Stimulated activated naive CD4-positive, alpha-beta T cell (primary cell): ENCODE data around the gene PRDM16.

Experiments
- DNase-seq, 6 experiments: peaks; one replicate each; lab custom pipeline; 2025; lab: John Stamatoyannopoulos, UW

Gene PRDM16

DNA sequence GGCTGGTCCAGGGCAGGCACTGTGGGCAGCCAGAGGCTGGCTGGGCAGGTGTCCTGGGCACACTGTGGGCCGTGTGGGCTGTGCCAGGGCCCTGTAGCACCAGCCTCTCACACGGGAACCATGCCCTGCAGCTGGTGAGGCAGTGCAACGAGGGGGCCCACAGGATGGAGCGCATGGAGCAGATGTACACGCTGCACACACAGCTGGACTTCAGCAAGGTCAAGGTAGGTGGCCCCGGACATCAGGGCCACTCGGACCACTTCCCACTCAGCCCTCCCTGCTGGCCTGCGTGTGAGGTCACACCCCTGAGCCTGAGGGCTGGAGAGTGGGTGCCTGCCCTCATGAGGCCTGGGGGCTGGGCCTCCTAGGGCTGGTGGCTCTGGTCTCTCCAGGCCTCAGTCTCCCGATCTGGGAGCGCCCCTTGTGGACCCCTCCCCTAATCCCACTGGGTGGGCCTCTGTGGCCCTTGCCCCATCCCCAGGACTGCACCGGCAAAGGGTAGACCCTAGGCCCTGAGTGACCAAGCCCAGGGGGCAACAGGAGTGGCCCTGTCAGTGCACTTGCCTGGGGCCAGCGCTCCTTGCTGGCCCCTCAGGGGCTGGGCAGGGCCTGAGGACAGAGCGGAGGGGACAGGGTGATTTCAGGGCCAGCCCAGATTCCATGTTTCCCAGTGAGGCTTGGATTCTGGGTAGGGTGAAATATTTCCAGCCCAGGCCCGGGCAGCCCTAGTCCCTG lies 407.0 kb downstream of the PRDM16 start:
- no peak for DNase-seq

DNA sequence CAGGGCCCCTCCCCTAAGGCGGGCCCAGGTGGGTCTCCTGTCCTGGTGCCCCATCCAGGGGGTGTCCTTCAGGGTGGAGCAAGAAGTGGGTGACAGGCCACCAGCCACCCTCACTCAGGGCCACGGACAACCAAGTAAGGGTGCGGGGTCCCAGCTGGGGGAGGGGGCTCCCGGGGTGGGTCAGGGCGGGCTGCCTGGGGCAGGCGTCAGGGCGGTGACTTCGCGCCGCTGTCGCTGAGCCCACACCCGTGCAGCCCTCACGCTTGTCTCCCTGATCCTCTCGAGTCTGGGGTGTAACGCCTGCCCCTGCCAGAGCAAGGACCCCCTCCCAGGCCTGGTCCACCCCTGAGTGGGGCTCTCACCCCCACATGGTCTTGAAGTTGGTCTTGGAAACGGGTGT lies 407.7 kb downstream of the PRDM16 start:
- no peak for DNase-seq

DNA sequence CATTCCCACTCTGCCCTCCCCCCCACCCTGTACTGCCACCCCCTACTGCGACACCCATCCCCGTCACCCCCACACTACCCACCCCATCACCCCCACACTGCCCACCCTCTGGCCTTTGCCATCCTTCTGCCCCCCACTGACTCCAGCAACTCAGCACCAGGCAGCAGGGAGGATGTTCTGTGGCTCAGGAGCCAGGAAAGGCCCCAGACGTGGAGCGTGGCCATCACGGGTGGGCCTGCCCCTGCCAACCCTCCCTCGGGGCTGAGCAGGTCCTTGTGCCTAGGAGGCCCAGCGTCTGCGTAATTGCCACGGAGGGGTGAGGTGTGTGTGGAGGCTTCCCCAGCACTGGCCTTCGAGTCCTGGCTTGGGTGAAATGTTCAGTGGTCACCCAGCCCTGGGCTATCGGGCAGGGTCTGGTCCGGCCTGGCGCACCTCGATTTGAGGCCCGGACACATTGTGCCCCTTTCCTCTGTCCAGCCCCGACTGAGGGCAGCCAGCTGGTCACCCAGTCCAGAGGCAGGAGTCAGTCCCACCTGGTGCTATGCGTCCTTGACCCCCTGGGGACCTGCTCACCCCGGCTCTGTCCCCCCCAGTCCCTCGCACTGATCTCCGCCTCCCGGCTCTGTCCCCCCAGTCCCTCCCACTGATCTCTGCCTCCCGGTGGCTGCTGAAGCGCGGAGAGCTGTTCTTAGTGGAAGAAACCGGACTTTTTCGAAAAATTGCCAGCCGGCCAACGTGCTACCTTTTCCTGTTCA lies 408.4 kb downstream of the PRDM16 start:
- DNase-seq, result no peak

DNA sequence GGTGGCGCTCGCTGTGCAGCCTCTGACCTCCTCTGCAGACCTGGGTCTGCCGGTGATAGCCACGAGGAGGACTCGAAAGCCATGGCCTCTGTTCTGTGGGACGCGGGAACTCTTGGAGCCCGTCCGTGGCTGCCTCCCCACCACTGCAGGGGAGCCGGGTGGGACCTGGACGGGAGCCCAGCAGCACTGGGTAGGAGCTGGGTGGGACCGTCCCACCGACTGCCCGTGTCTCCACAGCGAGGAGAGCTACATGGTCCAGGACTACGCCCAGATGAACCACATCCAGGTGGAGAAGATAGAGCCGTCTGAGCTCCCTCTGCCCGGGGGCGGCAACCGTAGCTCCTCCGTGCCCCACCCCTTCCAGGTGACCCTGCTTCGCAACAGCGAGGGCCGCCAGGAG lies 409.2 kb downstream of the PRDM16 start:
- no peak for DNase-seq

DNA sequence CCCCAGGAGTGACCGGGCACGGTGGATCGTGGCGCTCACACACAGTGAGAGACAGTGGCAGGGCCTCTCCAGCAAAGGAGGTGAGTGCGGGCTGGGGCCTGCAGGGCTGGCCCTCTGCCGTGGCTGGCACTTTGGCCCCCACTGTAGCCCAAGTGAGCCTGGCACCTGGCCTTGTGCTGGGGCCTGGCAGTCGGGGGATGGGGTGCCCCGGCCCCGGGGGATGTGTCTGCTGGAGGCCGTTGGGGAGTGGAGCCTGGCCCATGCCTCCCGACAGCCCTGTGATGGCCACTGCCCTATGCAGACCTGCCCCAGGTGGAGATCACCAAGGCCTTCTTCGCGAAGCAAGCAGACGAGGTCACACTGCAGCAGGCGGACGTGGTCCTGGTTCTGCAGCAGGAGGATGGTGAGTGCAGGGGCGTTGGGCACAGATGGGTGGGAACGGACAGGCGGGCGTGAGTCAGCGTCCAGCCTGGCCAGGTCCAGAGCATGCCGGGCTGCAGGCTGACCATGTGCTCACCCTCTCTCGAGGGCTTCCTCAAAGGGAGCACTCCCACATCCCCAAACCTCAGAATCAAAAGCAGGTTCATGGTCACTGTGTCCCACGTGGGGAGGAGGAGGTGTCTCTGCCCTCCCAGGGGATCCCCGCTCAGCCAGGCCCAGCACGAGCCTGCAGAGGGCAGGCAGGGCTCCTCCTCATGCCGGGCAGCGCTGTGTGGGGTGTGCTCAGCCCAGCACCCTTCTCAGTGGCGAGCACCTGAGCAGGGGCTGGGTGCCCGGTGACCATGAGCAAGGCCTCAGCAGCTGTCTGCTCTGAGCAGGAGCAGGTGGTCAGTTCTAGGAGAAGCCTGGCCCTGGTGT lies 410.7 kb downstream of the PRDM16 start:
- DNase-seq, result no peak

DNA sequence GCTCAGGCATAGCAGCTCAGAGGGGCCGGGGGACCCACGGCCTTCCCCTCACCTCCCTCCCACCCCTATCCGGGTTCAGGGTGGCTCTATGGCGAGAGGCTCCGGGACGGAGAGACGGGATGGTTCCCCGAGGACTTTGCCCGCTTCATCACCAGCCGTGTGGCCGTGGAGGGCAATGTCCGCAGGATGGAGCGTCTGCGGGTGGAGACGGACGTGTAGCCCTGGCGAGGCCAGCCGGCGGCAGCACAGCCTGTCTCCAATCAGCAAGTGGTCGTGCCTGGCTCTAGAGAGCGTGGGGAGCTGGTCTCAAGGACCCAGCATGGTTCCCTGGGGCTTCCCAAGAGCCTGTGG lies 411.3 kb downstream of the PRDM16 start:
- no peak for DNase-seq

DNA sequence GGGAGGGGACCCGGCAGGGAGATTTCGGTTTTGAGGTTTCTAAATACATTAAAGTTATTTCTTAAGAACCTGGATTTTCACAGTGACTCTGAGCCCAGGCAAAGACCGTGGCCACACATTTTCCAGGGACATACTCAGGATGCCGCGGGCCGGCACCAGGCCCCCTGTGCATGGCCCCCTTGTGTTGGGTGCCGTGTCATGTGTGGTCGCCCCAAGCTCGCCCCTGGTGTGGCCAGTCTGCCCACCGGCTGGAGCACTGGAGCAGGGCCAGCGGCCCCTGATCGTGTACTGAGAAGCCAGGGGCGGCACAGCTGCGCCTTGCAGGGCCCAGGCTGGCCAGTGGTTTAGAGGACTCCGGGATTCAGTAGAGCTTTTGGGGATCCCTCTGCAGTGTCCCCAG lies 412.0 kb downstream of the PRDM16 start:
- no peak for DNase-seq

DNA sequence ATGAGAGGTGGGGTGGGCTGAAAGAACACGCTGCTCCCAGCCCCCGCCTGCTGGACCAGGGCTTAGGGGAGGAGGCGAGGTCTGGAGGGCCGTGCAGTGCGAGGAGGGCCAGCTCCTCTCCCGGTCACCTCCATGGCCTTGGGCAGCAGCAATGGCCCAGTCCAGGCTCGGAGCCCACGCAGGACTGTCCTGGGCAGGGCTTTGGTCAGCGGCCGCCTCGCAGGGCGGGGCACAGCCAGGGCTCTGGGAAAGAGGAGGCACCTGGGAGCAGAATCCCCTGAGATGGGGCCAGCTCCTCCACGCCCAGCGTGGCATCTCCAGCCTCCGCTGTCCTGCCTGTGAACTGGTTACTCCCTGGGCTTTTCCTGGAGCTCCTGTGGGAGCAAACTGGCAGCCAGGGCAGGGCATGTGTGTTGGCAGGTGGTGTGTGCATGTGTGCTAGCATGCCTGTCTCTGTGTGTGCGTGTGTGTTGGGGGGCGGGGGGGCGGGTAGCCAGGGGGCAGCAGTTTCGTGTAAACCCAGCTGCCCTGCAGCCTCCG lies 412.9 kb downstream of the PRDM16 start:
- DNase-seq, result no peak

DNA sequence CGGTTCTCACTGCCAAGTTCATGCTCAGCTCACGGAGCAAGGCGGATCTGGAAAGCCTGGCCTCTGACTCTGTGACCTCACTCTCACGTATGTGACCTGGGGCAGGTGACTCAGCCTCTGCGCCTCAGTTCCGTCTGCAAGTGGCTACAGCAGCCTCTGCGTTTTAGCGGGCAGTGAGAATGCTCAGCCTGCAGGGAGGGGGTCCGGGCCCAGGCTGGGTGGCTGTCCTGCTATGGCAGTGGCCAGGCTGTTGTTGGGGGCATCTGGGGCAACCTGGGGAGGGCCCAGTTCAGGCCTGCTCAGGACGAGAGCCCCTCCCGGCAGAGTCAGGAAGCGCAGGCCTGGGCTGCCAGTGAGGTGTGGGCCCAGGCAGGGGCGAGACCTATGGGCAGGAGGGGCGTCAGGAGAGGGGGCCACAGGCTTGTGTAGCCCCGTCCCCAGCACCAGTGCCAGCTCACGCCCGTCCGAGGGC lies 413.4 kb downstream of the PRDM16 start:
- DNase-seq, result no peak

DNA sequence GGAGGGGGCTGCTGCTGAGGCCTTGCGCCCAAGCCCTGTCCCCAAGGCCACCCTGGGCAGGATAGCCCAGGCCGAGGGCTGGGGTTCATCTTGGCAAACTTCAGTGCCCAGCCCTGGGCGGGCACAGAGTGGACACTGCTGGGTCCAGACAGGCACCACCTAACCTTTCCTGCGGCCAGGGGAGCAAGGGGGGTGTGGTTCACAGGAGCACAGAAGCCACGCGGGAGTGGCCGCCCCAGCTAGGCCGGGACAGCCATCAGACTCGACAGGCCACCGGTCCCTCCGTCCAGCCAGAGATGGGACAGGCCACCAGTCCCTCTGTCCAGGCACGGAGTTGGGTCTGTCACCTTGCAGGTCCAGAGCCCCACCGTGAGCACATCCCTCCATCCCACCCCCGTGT lies 414.4 kb downstream of the PRDM16 start:
- no peak for DNase-seq

DNA sequence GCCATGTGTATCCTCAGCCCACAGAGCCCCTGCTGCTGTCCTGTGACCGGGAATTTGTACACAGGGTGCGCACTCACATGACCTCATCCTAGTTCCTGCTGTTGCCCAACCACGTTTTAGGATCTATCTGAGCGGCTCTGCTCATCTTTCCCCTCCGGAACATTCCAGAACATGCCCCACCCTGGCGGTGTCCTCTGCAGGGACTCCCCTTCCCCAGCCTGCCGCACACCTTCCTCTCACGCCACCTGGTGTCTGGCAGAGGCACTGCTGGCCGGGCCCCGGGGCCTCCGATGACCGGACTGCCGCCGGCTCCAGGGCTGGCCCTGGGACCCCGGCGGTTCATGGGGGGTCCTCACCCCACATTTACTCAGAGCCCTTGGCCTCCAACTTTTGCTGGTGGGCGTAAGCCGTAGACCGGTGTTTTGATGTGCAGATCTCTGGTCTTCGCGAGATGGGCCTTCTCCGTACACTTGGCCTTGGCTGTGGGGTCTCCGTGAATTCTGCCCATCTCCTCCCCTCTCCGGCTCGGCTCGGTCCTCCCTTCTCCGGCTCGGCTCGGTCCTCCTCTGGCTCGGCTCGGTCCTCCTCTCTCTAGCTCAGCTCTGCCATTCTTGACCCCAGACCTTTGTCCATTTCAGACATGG lies 414.9 kb downstream of the PRDM16 start:
- peak in 5 of 6 experiments; percentile 8 to 32 (median 22) for DNase-seq

DNA sequence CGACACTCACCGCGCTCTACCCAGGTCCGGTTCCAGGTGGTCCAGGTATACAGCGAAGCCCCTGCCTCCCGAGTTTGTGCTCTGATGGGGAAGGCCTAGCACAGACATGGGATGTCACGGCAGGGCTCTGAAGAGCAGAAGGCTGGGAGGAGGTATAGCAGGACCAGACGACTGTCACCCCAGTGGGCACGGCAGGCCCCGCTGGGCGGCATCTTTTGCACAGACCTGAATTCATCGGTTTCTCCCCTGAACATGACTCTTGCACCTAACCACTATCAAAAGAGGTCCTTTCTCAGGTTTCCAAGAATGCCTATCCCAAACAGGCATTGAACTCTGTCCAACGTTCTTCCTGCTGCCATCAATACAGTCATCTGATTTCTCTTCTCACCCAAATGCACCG lies 416.0 kb downstream of the PRDM16 start:
- no peak for DNase-seq
